GM18505 (cell line): ENCODE results near the gene ALAD.

ENCODE experiments used
- ATAC-seq: cut with Tn5 transposase; IDR thresholded peaks from one replicate; pipeline ENCODE4 v1.9.1; 2021; ENCODE audit not compliant: unreplicated experiment
- POLR2A ChIP-seq: IDR thresholded peaks from 4 replicates; pipeline ENCODE4 v1.6.1; 2011; ENCODE audit warnings: borderline replicate concordance; ENCODE audit not compliant: insufficient read depth, insufficient read length; ENCODE audit errors: extremely low read depth

Gene ALAD

DNA sequence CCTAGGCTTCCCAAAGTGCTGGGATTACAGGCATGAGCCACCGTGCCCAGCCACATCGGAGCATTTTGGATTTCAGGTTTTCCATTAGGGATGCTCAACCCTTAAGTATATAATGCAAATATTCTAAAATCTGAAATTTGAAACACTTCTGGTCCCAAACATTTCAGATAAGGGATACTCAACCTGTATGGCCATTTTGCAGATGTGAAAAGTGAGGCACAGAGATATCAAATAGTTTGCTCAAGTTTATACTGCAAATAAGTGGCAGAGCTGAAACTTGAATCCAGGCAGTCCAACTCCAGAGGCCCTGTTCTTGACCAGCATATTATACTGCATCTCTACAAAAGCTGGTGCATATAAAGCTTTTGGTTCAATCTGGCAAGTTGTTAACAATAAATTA, 63.4 kb downstream of the ALAD start:
- no peak for TF ChIP-seq POLR2A
- ATAC-seq: no peak
